K562 (cell line): Measurements from ENCODE around the gene DOCK1. TPM values are rescaled to one million over a fixed set of nuclear protein-coding genes. Genes with fewer than 3 reads are reported as not detected.

ENCODE experiments used
- ATAC-seq: fragments of 200-7000 bp; cut with Tn5 transposase; 3 replicates; pipeline ENCODE4 v1.9.1; 2020; ENCODE audit warnings: moderate library complexity
- BruUV-seq: library from RNA; stranded (reverse); fragments of 400-500 nt; replicated peaks from 2 replicates; lab custom pipeline; 2021; lab: Mats Ljungman, UMichigan
- CTCF ChIA-PET: fragments of 300-600 bp; formaldehyde crosslinking; extraction: SDS; loops from one replicate; lab custom pipeline; 2021; ENCODE audit warnings: low intra/inter-chr PET ratio; lab: Yijun Ruan, JAX
- POLR2A ChIA-PET: fragments of 300-600, 350-650 bp; sonication (Branson Sonifier 250); formaldehyde crosslinking; extraction: SDS; loops from one replicate; lab custom pipeline; 2021; ENCODE audit warnings: antibody characterized with exemption, inconsistent platforms; lab: Yijun Ruan, JAX
- DNase-seq, 4 experiments: peaks; one replicate each; pipeline versions ENCODE4 v3.0.0 to v3.0.0-alpha.2; 2011 to 2018; ENCODE audit warnings: low spot score in 3 of 4, mixed read lengths in 3 of 4; ENCODE audit errors: extremely low read depth in 1 of 4
- FAIRE-seq: peaks from 2 replicates; lab custom pipeline; 2011; peaks lifted over from hg19 to GRCh38; lab: Jason Lieb, UNC
- H2AFZ ChIP-seq: 2 replicates; pipeline ENCODE4 v1.6.0; 2011; ENCODE audit warnings: low read depth, low read length, control low read depth, inconsistent platforms
- H3K27ac ChIP-seq: fragments of 200-600 bp; 3 replicates; pipeline ENCODE4 v1.8.0; 2011; ENCODE audit warnings: low read depth, mild to moderate bottlenecking, control low read depth, inconsistent platforms, low read length, moderate library complexity, mixed read lengths; ENCODE audit errors: extremely low read depth
- H3K27me3 ChIP-seq, 2 experiments: fragments of 300-600 bp in 1 of 2; 2 replicates in 1 of 2; 3 replicates in 1 of 2; pipeline versions ENCODE4 v1.6.0 to v1.8.0; 2011; ENCODE audit warnings: inconsistent platforms in 2 of 2, low read length in 2 of 2, mild to moderate bottlenecking in 1 of 2, mixed read lengths in 1 of 2, moderate library complexity in 1 of 2; ENCODE audit not compliant: control insufficient read depth in 2 of 2, insufficient read depth in 2 of 2
- H3K36me3 ChIP-seq: fragments of 300-600 bp; 3 replicates; pipeline ENCODE4 v1.8.0; 2011; ENCODE audit warnings: mild to moderate bottlenecking, low read length, inconsistent platforms; ENCODE audit not compliant: control insufficient read depth, insufficient read depth
- H3K4me1 ChIP-seq, 2 experiments: fragments of 200-600 bp in 1 of 2; replicated peaks in 1 of 2; 2 replicates in 1 of 2; 3 replicates in 1 of 2; pipeline versions ENCODE4 v1.5.1 to v1.8.0; 2011; ENCODE audit warnings: inconsistent platforms in 2 of 2, low read length in 2 of 2, mild to moderate bottlenecking in 1 of 2, mixed read lengths in 1 of 2, moderate library complexity in 1 of 2; ENCODE audit not compliant: control insufficient read depth in 2 of 2, insufficient read depth in 2 of 2
- H3K4me2 ChIP-seq: 2 replicates; pipeline ENCODE4 v1.6.1; 2011; ENCODE audit warnings: low read length, control low read depth, inconsistent platforms, mixed read lengths; ENCODE audit not compliant: insufficient read depth
- H3K4me3 ChIP-seq: fragments of 200-600 bp; sonication (generic), shearing (Covaris generic); 2 replicates; pipeline ENCODE4 v1.5.1; 2016; ENCODE audit warnings: control low read depth, inconsistent platforms
- H3K79me2 ChIP-seq: fragments of 200-600 bp; 3 replicates; pipeline ENCODE4 v1.8.0; 2011; ENCODE audit warnings: low read length, inconsistent platforms; ENCODE audit not compliant: control insufficient read depth, insufficient read depth
- H3K9ac ChIP-seq, 2 experiments: 2 replicates each; pipeline versions ENCODE4 v1.6.0 to v1.6.1; 2011; ENCODE audit warnings: low read depth in 2 of 2, low read length in 2 of 2, control low read depth in 1 of 2, inconsistent platforms in 1 of 2, mild to moderate bottlenecking in 1 of 2, mixed read lengths in 1 of 2; ENCODE audit not compliant: insufficient read depth in 1 of 2
- H3K9me1 ChIP-seq: one replicate; pipeline ENCODE4 v1.6.0; 2011; ENCODE audit warnings: inconsistent platforms, mild to moderate bottlenecking, low read length, moderate library complexity; ENCODE audit not compliant: control insufficient read depth, insufficient read depth
- H3K9me3 ChIP-seq: replicated peaks from 2 replicates; pipeline ENCODE4 v1.5.1; 2011; ENCODE audit warnings: low read depth, low read length, inconsistent platforms; ENCODE audit not compliant: control insufficient read depth, insufficient read depth
- H4K20me1 ChIP-seq: replicated peaks from 2 replicates; pipeline ENCODE4 v1.6.1; 2011; ENCODE audit warnings: low read length, inconsistent platforms, mixed read lengths; ENCODE audit not compliant: control insufficient read depth, insufficient read depth
- BRD9 ChIP-seq: fragments of 450-650 bp; IDR thresholded peaks from 2 replicates; pipeline ENCODE4 v1.6.1; 2018; ENCODE audit warnings: low read depth; ENCODE audit not compliant: partially characterized antibody
- GATAD2B ChIP-seq: fragments of 450-650 bp; IDR thresholded peaks from 2 replicates; pipeline ENCODE4 v1.6.1; 2017; ENCODE audit warnings: mild to moderate bottlenecking, borderline replicate concordance
- HDAC6 ChIP-seq: IDR thresholded peaks from 2 replicates; pipeline ENCODE4 v1.6.1; 2012; ENCODE audit warnings: low read depth, mild to moderate bottlenecking, control low read depth, inconsistent platforms, low read length, moderate library complexity
- KLF6 ChIP-seq: fragments of 250-450 bp; sonication (Bioruptor Pico); IDR thresholded peaks from 2 replicates; pipeline ENCODE4 v1.4.0; 2020; ENCODE audit warnings: mild to moderate bottlenecking, moderate library complexity, borderline replicate concordance
- MAFK ChIP-seq: IDR thresholded peaks from 2 replicates; pipeline ENCODE4 v1.6.1; 2011; ENCODE audit warnings: low read length, improper control_type of control experiment
- MED1 ChIP-seq: sonication (generic); formaldehyde crosslinking; IDR thresholded peaks from 2 replicates; pipeline ENCODE4 v1.8.1; 2023; ENCODE audit warnings: missing genetic modification reagents, borderline replicate concordance
- POLR3G ChIP-seq: IDR thresholded peaks from 2 replicates; pipeline ENCODE4 v1.6.1; 2011; ENCODE audit not compliant: insufficient read length, insufficient replicate concordance; ENCODE audit errors: extremely low read depth
- TBP ChIP-seq: optimal IDR thresholded peaks from 2 replicates; pipeline ENCODE3; 2011; ENCODE audit warnings: low read depth, low read length, improper control_type of control experiment
- TFAM ChIP-seq: fragments of 250-450 bp; sonication (Bioruptor Pico); conservative IDR thresholded peaks from 2 replicates; pipeline ENCODE4 v1.5.0; 2021; ENCODE audit warnings: mild to moderate bottlenecking, moderate library complexity
- ZFX ChIP-seq: sonication (generic); formaldehyde crosslinking; IDR thresholded peaks from 2 replicates; pipeline ENCODE4 v1.8.0; 2022; ENCODE audit warnings: mild to moderate bottlenecking, missing genetic modification reagents, moderate library complexity
- ZNF354B ChIP-seq: fragments of 250-450 bp; sonication (Bioruptor Pico); IDR thresholded peaks from 2 replicates; pipeline ENCODE4 v1.4.0; 2020
- WGBS: fragments of 100-300 bp; shearing (Covaris generic); methylation state at CpG from one replicate; pipeline ENCODE4 v1.1.6; 2016; ENCODE audit warnings: low coverage, mixed read lengths; ENCODE audit not compliant: insufficient coverage; ENCODE audit errors: missing lambda C conversion rate; 5-methylcytosine and 5-hydroxymethylcytosine counted together
- in situ Hi-C: fragments of 300-500 bp; cut with MboI; formaldehyde crosslinking; loops from 4 replicates; pipeline ENCODE4 v1.15.0; 2018; ENCODE audit warnings: inconsistent platforms, mixed read lengths
- intact Hi-C: fragments of 100-400 bp; cut with micrococcal nuclease; formaldehyde crosslinking; loops from 2 replicates; pipeline ENCODE4 v1.14.2; 2022
- polyA plus RNA-seq, 8 experiments: library from polyadenylated mRNA; depleted of rRNA in 4 of 8; stranded (reverse) in 5 of 8; unstranded in 3 of 8; fragments of >200 nt; fragmentation: Nextera tagmentation in 2 of 8; fragmentation: Illumina TruSeq in 1 of 8; extraction: Ambion mirVana in 2 of 8; extraction: Trizol in 1 of 8; gene quantifications; 2 replicates each; pipeline versions ENCODE4 v1.2.1 to v1.2.3, GENCODE V29; 2011 to 2014; ENCODE audit warnings: inconsistent platforms in 1 of 8, missing spikeins in 1 of 8
- total RNA-seq, 7 experiments: library from RNA; depleted of rRNA in 6 of 7; stranded (reverse); fragments of >200 nt in 6 of 7; fragmentation: Illumina TruSeq in 2 of 7; extraction: Trizol in 2 of 7; gene quantifications; 2 replicates each; pipeline versions ENCODE4 v1.2.1 to v1.2.3, GENCODE V29; 2011 to 2021; ENCODE audit warnings: low replicate concordance in 1 of 7

Gene DOCK1
- total and polyA plus RNA-seq, 9 of the 15 experiments (the other 6 are each of a cell fraction or from before 2014, with no cell fraction given), result 0.31 TPM; not detected in 8

DNA sequence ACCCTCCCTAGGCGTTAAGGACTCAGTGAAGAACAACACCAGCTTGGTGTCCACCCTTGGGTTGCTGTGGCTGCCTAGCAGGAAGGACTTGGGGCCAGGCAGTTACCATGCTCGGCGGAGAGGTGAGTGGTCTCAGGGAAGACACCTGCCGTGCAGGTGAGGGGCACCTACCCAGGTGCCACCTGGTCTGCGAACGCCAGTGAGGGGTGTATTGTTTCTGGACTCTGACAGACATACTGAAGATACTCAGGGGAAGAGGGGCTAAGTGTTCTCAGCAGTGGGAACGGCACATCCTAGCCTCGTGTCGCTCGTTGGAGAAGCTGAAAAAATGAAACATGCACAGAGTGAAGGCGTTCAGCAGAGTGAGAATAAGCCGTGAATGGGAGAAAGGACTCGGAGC lies 22.6 kb downstream of the DOCK1 start:
- ChIA-PET CTCF (no interaction called here), POLR2A (no interaction called here)
- H3K4me1 ChIP-seq, result no peaks in the 10 kb centered on the region
- H3K9me1 ChIP-seq, result no peaks in the 10 kb centered on the region
- no peaks in the 10 kb centered on the region for H3K79me2 ChIP-seq
- DNase-seq, result no peak
- BruUV-seq, result no TSS peak
- H4K20me1 ChIP-seq, result no peaks in the 10 kb centered on the region
- no peak for ATAC-seq
- H2AFZ ChIP-seq, result no peak overlapping the region
- in situ Hi-C loops (no loop called here), intact Hi-C loops (no loop called here)
- H3K9ac ChIP-seq, result no peak overlapping the region
- no peak for FAIRE-seq
- H3K36me3 ChIP-seq, result no peaks in the 10 kb centered on the region
- no peak overlapping the region for H3K27ac ChIP-seq
- no peak overlapping the region for H3K4me3 ChIP-seq
- no peaks in the 10 kb centered on the region for H3K27me3 ChIP-seq
- WGBS, result 0% methylated on average over 10 of the region's 13 CpGs
- H3K9me3 ChIP-seq, result no peaks in the 10 kb centered on the region
- H3K4me2 ChIP-seq, result no peak overlapping the region
- no peak for TF ChIP-seq TFAM (CRISPR knock-in tag)

DNA sequence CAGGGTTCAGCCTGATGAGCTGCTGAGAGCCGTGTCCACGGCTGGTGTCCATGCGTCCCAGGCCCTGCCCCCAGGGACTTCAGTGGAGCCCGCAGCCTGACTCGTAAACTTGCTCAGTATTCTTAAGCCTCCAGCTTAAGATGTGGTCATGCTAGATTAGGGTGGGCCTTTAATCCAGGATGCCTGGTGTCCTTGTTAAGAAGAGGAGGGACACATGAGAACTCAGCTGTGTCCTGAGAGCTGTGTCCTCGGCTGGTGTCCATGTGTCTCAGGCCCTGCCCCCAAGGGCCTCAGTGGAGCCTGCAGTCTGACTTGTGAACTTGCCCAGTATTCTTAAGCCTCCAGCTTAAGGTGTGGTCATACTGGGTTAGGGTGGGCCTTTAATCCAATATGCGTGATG lies 23.0 kb downstream of the DOCK1 start:
- FAIRE-seq, result no peak
- in situ Hi-C loops, result no loop called here
- no TSS peak for BruUV-seq

More for the DNA sequence above, 23.0 kb downstream of the DOCK1 start:
- H3K27ac ChIP-seq, result no peak overlapping the region
- ChIA-PET CTCF (no interaction called here), POLR2A (no interaction called here)
- H2AFZ ChIP-seq, result no peak overlapping the region
- intact Hi-C loops, result no loop called here
- no peak overlapping the region for H3K9ac ChIP-seq
- no peaks in the 10 kb centered on the region for H3K27me3 ChIP-seq
- no peak overlapping the region for H3K4me3 ChIP-seq
- ATAC-seq, result no peak
- no peaks in the 10 kb centered on the region for H4K20me1 ChIP-seq
- H3K36me3 ChIP-seq, result no peaks in the 10 kb centered on the region
- H3K4me1 ChIP-seq, result no peaks in the 10 kb centered on the region
- no peak for DNase-seq
- H3K9me1 ChIP-seq, result no peaks in the 10 kb centered on the region
- H3K79me2 ChIP-seq, result no peaks in the 10 kb centered on the region
- H3K9me3 ChIP-seq, result no peaks in the 10 kb centered on the region
- TF ChIP-seq KLF6 (CRISPR knock-in tag), result no peak
- no peak for TF ChIP-seq POLR3G
- TF ChIP-seq MED1 (CRISPR knock-in tag), result no peak
- TF ChIP-seq GATAD2B, result no peak
- TF ChIP-seq HDAC6, result no peak
- TF ChIP-seq TBP, result no peak
- no peak for TF ChIP-seq ZFX
- no peak for TF ChIP-seq MAFK
- no peak for TF ChIP-seq ZNF354B (CRISPR knock-in tag)
- no peak for TF ChIP-seq BRD9
- WGBS, result 0% methylated on average over 1 of the region's 7 CpGs
- no peak overlapping the region for H3K4me2 ChIP-seq
